HUES6 (cell line): ENCODE measurements around the gene EXOC5.

Experiments
- H3K27ac ChIP-seq: 2 replicates; pipeline ENCODE4 v1.7.0; 2013; ENCODE audit warnings: low read depth, mild to moderate bottlenecking, low read length, inconsistent platforms
- H3K27me3 ChIP-seq: 2 replicates; pipeline ENCODE4 v1.6.1; 2013; ENCODE audit warnings: low read length; ENCODE audit not compliant: control insufficient read depth, insufficient read depth
- H3K36me3 ChIP-seq: 2 replicates; pipeline ENCODE4 v1.6.1; 2013; ENCODE audit warnings: low read length; ENCODE audit not compliant: control insufficient read depth, insufficient read depth
- H3K4me1 ChIP-seq: 2 replicates; pipeline ENCODE4 v1.6.1; 2013; ENCODE audit warnings: low read length; ENCODE audit not compliant: control insufficient read depth, insufficient read depth
- H3K4me3 ChIP-seq: 2 replicates; pipeline ENCODE4 v1.5.1; 2013; ENCODE audit warnings: low read depth, low read length
- H3K9ac ChIP-seq: one replicate; pipeline ENCODE4 v1.6.1; 2013; ENCODE audit warnings: mild to moderate bottlenecking, low read length
- H3K9me3 ChIP-seq: 2 replicates; pipeline ENCODE4 v1.6.1; 2013; ENCODE audit warnings: low read depth, low read length; ENCODE audit not compliant: control insufficient read depth, insufficient read depth

The EXOC5 gene

DNA sequence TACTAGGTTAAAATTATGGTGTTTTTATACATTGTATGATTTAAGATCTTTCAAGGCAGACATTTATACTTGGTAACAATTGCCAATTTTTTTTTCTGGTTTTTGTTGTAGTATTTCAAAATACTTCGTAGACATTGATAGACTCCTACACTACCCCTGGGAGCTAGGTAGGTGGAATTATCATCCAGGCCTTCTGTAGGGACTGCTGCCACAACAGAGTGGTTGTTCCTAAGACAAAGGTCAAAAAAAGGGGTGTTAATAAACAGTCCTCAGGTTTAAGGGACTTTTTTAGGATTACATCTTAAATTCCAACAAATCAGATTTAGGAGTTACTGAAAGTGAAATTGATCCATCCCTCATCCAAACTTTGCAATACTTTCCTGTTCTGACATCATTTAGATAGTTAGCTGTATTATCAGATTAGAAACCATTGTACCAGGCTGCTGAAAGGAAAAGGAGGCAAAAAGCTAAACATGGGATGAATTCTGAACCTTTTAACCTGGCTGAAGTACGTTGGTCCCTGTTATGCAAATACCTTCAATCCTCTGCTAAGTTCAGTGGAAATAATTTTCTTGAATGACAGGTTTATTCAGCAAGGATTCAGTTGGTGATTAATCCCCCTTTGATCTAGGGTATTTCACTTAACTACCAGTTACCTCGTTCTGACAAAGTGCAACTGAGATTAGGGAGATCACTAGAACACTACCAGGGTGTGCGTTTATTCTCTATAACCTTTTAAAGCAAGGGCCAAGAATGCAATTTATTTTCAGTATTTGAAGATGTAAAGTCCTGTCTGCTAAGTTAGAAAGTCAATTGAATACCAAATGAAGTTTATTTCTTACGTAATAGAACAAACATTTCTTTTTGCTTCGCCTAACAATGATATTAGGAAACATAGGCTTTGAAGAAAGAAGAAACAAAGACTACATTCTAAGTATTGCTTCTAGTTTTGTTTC is 23.3 kb upstream of the EXOC5 start:
- no peak overlapping the region for H3K27ac ChIP-seq
- H3K36me3 ChIP-seq = peaks cover 29% of the 10 kb centered on the region
- H3K4me3 ChIP-seq = no peak overlapping the region
- H3K4me1 ChIP-seq = peaks cover 13% of the 10 kb centered on the region; the same call in 1 of the 2 replicates
- no peak overlapping the region for H3K9ac ChIP-seq
- no peaks in the 10 kb centered on the region for H3K27me3 ChIP-seq
- no peaks in the 10 kb centered on the region for H3K9me3 ChIP-seq

DNA sequence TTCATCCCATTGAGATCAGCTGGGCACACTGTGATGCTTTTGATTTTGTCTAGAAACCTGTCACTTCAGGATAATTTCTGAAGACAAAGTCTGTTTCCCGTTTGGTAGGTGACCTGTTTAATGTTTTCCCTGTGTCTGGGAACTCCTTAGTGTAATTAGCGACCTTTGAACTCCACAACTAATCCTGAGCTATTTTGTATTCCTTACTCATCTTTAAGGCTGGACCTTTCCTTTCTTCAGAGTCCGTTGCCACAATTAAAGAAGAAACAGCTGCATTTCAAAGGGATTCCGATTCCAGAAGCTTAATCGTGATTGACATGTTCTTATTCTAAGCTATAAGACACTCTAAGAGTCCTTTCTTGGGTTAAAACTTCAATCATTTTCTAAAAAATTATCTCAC is 22.0 kb upstream of the EXOC5 start:
- no peak overlapping the region for H3K9ac ChIP-seq
- peaks cover 13% of the 10 kb centered on the region; the same call in 1 of the 2 replicates for H3K4me1 ChIP-seq
- H3K27ac ChIP-seq = no peak overlapping the region
- H3K9me3 ChIP-seq = no peaks in the 10 kb centered on the region
- no peaks in the 10 kb centered on the region for H3K27me3 ChIP-seq
- H3K4me3 ChIP-seq = no peak overlapping the region
- H3K36me3 ChIP-seq = peaks cover 41% of the 10 kb centered on the region

DNA sequence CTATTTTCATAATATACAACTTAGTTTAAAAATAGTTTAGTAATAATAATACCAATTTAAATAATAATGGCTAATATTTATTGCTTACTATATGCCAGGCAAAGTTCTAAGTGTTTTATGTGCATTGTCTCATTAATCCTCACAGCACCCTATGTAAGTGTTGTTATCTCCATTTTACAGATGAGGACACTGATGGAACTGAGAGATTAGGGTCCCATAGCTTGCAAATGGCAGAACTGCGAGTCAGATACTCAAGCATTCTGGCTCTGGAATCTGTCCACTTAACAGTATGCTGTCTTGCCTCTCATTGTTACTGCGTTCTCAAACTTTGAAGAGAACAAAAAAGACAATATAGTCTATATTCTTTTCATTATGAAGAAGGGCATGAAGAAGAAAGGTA is 19.0 kb upstream of the EXOC5 start:
- Histone ChIP-seq H3K4me1 (peaks cover 11% of the 10 kb centered on the region; the same call in 1 of the 2 replicates), H3K9me3 (no peaks in the 10 kb centered on the region), H3K9ac (no peak overlapping the region), H3K4me3 (no peak overlapping the region), H3K36me3 (peaks cover 69% of the 10 kb centered on the region), H3K27ac (no peak overlapping the region), H3K27me3 (no peaks in the 10 kb centered on the region)

DNA sequence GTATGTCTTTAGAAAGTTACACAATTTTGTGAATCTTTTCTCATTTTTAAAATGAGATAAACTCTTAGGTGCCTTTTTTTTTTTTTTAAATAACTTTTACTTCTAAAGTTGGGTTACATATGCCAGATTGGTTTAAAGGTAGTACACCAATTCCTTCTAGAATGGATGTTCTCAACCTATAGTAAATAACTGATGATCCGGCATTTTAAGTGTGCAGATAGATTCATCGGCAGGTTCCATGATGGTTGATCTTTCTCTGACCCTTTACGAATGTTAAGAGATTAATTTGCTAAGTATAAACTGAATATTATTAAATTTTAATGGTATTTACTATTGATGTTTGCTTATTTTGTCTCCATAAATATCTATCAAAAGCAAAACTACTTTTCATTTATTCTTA is 8.4 kb upstream of the EXOC5 start:
- H3K4me3 ChIP-seq = no peak overlapping the region
- H3K9me3 ChIP-seq = no peaks in the 10 kb centered on the region
- no peak overlapping the region for H3K27ac ChIP-seq
- H3K27me3 ChIP-seq = no peaks in the 10 kb centered on the region
- H3K4me1 ChIP-seq = no peaks in the 10 kb centered on the region
- no peak overlapping the region for H3K9ac ChIP-seq
- H3K36me3 ChIP-seq = peaks cover 45% of the 10 kb centered on the region

DNA sequence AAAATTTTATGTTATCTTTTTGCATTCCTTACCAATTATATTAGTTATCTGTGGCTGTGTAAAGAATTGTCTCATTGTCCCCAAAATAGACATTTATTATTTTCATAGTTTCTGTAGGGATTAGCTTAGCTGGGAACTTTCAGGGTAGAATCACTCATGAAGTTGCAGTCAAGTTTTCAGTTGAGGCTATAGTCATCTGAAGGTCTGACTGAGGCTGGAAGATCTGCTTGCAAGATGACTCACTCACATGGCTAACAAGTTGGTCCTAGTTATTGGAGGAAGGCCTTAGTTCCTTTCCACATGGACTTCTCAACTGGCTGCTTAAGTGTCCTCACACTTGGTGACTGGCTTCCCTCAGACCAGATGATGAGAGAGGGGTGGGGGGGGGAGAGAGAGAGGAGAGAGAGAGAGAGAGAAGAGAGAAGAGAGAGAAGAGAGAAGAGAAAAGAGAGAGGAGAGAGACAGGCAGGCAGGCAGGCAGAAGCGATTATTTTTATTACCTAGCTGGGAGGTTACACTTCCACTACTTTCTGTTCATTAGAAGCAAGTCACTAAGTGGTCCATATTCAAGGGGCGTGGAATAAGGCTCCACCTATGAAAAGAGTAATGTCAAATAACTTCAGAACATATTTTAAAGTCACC is 6.4 kb upstream of the EXOC5 start:
- no peaks in the 10 kb centered on the region for H3K27me3 ChIP-seq
- H3K27ac ChIP-seq = no peak overlapping the region
- peaks cover 33% of the 10 kb centered on the region for H3K36me3 ChIP-seq
- no peak overlapping the region for H3K9ac ChIP-seq
- peaks cover 5% of the 10 kb centered on the region; the same call in 1 of the 2 replicates for H3K4me1 ChIP-seq
- H3K4me3 ChIP-seq = no peak overlapping the region
- H3K9me3 ChIP-seq = no peaks in the 10 kb centered on the region

DNA sequence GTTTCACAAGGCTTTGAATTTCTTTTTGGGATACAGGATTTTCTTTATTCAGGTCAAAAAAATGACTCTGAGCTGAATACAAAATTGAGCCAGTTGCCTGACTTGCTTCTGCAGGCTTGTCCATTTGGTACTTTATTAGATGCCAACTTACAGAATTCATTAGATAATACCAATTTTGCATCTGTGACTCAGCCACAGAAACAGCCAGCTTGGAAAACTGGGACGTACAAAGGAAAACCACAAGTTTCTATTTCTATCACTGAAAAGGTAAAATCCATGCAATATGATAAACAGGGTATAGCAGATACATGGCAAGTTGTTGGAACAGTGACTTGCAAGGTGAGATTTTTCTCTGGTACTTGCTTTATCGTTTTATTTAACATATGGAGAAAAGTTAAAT is 5.8 kb upstream of the EXOC5 start:
- no peak overlapping the region for H3K9ac ChIP-seq
- no peaks in the 10 kb centered on the region for H3K27me3 ChIP-seq
- H3K9me3 ChIP-seq = no peaks in the 10 kb centered on the region
- H3K4me3 ChIP-seq = no peak overlapping the region
- peaks cover 5% of the 10 kb centered on the region; the same call in 1 of the 2 replicates for H3K4me1 ChIP-seq
- no peak overlapping the region for H3K27ac ChIP-seq
- H3K36me3 ChIP-seq = peaks cover 31% of the 10 kb centered on the region

DNA sequence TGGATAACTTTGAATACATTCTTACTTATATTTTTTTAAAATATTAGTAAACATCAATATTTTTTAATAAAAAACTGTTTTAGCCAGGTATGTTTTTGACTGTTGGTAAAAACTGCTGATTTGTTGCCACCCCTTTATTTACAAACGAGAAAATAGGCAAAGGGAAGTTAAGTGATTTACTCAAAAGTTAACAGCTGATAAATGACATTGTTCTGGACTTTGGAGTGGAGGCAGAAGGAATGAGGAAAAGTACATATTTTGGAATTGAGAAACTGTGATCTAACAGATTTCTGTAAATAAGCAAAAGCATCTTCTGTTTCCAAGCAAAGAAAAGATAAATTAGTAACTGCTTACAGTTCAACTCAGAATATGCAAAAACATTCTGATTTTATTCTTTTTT is 4.5 kb upstream of the EXOC5 start:
- Histone ChIP-seq H3K4me3 (no peak overlapping the region), H3K27ac (no peak overlapping the region), H3K9ac (no peak overlapping the region), H3K27me3 (no peaks in the 10 kb centered on the region), H3K36me3 (peaks cover 31% of the 10 kb centered on the region), H3K9me3 (no peaks in the 10 kb centered on the region), H3K4me1 (peaks cover 5% of the 10 kb centered on the region; the same call in 1 of the 2 replicates)

DNA sequence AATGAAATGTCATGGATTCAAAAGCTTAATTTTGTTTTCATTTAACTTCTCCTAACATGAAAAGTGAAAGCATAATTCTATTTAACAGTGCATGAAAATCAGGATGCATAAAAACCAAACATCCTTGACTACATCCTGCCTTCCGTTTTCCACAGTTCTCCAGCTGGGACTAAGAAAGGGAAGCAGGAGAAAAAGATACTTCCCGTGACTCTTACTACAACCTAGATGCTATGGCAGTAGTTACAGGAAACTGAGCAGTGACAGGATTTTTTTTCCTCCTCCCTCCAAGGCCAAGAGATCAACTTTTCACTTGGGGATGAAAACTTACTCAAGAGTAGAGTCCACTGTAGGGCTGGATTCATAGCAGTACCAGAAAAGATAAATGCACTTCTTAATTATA is 2.6 kb downstream of the EXOC5 start:
- H3K27me3 ChIP-seq = no peaks in the 10 kb centered on the region
- peaks cover 22% of the 10 kb centered on the region; the same call in 1 of the 2 replicates for H3K4me1 ChIP-seq
- H3K9me3 ChIP-seq = no peaks in the 10 kb centered on the region
- H3K27ac ChIP-seq = no peak overlapping the region
- no peak overlapping the region for H3K9ac ChIP-seq
- no peak overlapping the region; the same call in 1 of the 2 replicates for H3K4me3 ChIP-seq
- no peaks in the 10 kb centered on the region for H3K36me3 ChIP-seq

DNA sequence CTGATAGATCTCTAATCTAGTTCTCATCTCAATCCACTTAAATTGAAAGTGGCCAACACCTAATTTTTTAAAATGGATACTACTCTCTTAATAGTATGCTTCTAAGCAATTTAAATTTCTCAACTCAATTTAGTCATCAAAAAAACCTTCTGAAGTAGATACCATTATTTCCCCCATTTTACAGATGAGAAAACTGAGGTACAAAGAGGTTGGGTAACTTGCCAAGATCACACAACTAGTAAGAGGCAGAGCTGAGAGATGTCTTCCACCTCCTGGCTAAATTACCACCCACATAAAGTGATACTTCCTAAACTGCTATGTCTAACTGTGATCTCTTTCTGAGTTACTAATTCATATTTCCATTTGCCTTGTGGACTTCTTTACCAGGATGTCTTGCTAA is 6.6 kb downstream of the EXOC5 start:
- no peak overlapping the region for H3K27ac ChIP-seq
- no peak overlapping the region for H3K9ac ChIP-seq
- no peaks in the 10 kb centered on the region for H3K27me3 ChIP-seq
- H3K9me3 ChIP-seq = no peaks in the 10 kb centered on the region
- H3K4me3 ChIP-seq = no peak overlapping the region
- peaks cover 23% of the 10 kb centered on the region for H3K4me1 ChIP-seq
- H3K36me3 ChIP-seq = no peaks in the 10 kb centered on the region

DNA sequence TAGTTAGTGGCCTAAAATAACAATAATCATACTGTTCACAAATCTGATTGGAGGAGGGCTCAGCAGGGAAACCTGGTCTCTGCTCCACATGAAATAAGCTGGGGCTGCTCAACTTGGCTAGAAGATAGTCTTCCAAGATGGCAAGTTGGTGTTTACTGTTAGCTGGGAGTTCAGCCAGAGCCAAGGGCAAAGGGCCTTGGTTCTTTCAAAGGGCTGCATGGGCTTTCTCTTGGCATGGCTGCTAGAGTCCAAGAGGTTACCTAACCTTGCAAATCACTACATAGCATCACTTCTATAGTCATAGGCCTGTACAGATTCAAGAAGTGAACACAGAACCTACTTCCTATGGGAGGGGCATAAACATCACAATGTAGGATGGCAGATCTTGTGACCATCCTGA is 7.1 kb downstream of the EXOC5 start:
- Histone ChIP-seq H3K4me3 (no peak overlapping the region), H3K4me1 (peaks cover 18% of the 10 kb centered on the region), H3K27me3 (no peaks in the 10 kb centered on the region), H3K9me3 (no peaks in the 10 kb centered on the region), H3K9ac (no peak overlapping the region), H3K27ac (no peak overlapping the region), H3K36me3 (0 out of 2 replicates have a peak, but pooled peaks cover 5% of the 10 kb centered on the region)

DNA sequence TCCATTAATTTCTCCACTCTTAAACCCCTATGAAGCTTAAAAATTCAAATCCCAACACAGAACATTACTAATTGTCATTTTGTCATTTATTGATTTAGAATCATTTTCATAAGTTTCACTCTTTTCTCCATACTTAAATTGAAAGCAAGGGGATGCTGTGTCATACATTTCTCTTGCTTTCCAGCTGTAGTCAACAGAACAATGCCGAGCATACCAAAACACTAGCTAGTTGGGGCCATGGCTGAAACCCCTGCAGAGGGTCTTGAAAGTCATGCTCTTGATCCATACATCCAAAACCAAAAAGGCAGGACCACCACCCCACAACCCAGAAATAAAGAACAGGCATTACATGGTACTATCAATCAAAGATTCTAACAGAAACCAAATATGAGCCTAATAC is 9.0 kb downstream of the EXOC5 start:
- H3K36me3 ChIP-seq = 0 out of 2 replicates have a peak, but pooled peaks cover 14% of the 10 kb centered on the region
- H3K27ac ChIP-seq = no peak overlapping the region
- peaks cover 7% of the 10 kb centered on the region; the same call in 1 of the 2 replicates for H3K4me1 ChIP-seq
- no peaks in the 10 kb centered on the region for H3K9me3 ChIP-seq
- no peak overlapping the region for H3K9ac ChIP-seq
- no peaks in the 10 kb centered on the region for H3K27me3 ChIP-seq
- H3K4me3 ChIP-seq = no peak overlapping the region
